Measurements from ENCODE around the gene CCDC171. TPM values are rescaled to one million over a fixed set of nuclear protein-coding genes. Genes with fewer than 3 reads are reported as not detected.

CCDC171 gene
- total and polyA plus RNA-seq, 4 donors: 0.13 to 1.1 (median 0.43) TPM

GRCh38 chr9:15549611-15550010 is 3.2 kb upstream of the CCDC171 start:
- DNase-seq (ENCODE audit: low spot score): no peak
- Histone ChIP-seq H3K9me3 (ENCODE audit: control insufficient read depth in 4 of 4, low read length in 3 of 4) (no peaks in the 10 kb centered on the region), H3K9ac (ENCODE audit: low read depth in 1 of 2, low read length in 2 of 2) (no peak overlapping the region), H3K27ac (ENCODE audit: low read depth in 1 of 2, low read length in 2 of 2) (no peak overlapping the region), H3K4me1 (ENCODE audit: control insufficient read depth in 4 of 4, insufficient read depth in 4 of 4, low read length in 3 of 4) (peaks cover 0 to 17% (median 14%) of the 10 kb centered on the region in 4 donors), H3K27me3 (ENCODE audit: control insufficient read depth in 4 of 4, insufficient read depth in 4 of 4, low read length in 3 of 4) (no peaks in the 10 kb centered on the region), H3K36me3 (ENCODE audit: control insufficient read depth in 4 of 4, insufficient read depth in 3 of 4, low read depth in 1 of 4, low read length in 3 of 4) (no peaks in the 10 kb centered on the region), H3K4me3 (ENCODE audit: low read depth in 1 of 3, low read length in 3 of 3) (no peak overlapping the region)
- WGBS: 89% methylated on average over 2 of the region's 2 CpGs
- TF ChIP-seq HNF4A (conservative IDR thresholded peaks at IDR 0.05) (no peak), FOXA2 (IDR thresholded peaks at IDR 0.05) (no peak), HNF4G (IDR thresholded peaks at IDR 0.05) (no peak), MAX (IDR thresholded peaks at IDR 0.05) (no peak), FOXA1 (IDR thresholded peaks at IDR 0.05) (no peak), EGR1 (IDR thresholded peaks at IDR 0.05; ENCODE audit: low read depth in 2 of 2) (no peak), YY1 (IDR thresholded peaks at IDR 0.05) (no peak), GABPA (IDR thresholded peaks at IDR 0.05 in 1 of 2, conservative IDR thresholded peaks at IDR 0.05 in 1 of 2) (no peak)
- TF ChIP-seq, protein P1, sequence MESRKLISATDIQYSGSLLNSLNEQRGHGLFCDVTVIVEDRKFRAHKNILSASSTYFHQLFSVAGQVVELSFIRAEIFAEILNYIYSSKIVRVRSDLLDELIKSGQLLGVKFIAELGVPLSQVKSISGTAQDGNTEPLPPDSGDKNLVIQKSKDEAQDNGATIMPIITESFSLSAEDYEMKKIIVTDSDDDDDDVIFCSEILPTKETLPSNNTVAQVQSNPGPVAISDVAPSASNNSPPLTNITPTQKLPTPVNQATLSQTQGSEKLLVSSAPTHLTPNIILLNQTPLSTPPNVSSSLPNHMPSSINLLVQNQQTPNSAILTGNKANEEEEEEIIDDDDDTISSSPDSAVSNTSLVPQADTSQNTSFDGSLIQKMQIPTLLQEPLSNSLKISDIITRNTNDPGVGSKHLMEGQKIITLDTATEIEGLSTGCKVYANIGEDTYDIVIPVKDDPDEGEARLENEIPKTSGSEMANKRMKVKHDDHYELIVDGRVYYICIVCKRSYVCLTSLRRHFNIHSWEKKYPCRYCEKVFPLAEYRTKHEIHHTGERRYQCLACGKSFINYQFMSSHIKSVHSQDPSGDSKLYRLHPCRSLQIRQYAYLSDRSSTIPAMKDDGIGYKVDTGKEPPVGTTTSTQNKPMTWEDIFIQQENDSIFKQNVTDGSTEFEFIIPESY (IDR thresholded peaks at IDR 0.05): no peak
- TF ChIP-seq, protein P2, sequence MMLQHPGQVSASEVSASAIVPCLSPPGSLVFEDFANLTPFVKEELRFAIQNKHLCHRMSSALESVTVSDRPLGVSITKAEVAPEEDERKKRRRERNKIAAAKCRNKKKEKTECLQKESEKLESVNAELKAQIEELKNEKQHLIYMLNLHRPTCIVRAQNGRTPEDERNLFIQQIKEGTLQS (IDR thresholded peaks at IDR 0.05): no peak

DNA sequence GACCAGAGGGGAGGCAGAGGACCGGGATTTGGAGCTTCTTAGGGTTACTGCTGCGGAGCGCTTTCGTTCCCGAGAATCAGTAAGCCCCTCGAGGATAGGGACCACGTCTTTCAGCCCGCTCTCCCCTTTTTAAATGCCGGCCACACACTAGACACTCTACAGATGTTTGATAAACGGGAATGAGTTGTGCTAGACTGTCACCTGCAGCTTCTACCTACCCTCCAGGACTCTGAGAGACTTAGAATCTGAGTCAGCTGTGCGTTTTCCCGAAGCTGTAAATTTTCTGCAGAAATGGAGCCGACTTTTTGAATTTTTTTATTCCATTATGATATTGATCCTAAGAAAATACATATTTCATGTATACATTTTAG is 670 bp downstream of the CCDC171 start:
- WGBS: 4% methylated on average over 13 of the region's 13 CpGs
- TF ChIP-seq RXRA (IDR thresholded peaks at IDR 0.05): no peak
- no peak for TF ChIP-seq HNF4G (IDR thresholded peaks at IDR 0.05)
- no peak for TF ChIP-seq YY1 (IDR thresholded peaks at IDR 0.05)
- no peak for TF ChIP-seq HNF4A (conservative IDR thresholded peaks at IDR 0.05)
- TF ChIP-seq FOXA1 (IDR thresholded peaks at IDR 0.05): no peak
- TF ChIP-seq, protein P1 (IDR thresholded peaks at IDR 0.05): no peak
- TF ChIP-seq, protein P2 (IDR thresholded peaks at IDR 0.05): no peak
- TF ChIP-seq FOXA2 (IDR thresholded peaks at IDR 0.05): no peak
- TF ChIP-seq, protein P3, sequence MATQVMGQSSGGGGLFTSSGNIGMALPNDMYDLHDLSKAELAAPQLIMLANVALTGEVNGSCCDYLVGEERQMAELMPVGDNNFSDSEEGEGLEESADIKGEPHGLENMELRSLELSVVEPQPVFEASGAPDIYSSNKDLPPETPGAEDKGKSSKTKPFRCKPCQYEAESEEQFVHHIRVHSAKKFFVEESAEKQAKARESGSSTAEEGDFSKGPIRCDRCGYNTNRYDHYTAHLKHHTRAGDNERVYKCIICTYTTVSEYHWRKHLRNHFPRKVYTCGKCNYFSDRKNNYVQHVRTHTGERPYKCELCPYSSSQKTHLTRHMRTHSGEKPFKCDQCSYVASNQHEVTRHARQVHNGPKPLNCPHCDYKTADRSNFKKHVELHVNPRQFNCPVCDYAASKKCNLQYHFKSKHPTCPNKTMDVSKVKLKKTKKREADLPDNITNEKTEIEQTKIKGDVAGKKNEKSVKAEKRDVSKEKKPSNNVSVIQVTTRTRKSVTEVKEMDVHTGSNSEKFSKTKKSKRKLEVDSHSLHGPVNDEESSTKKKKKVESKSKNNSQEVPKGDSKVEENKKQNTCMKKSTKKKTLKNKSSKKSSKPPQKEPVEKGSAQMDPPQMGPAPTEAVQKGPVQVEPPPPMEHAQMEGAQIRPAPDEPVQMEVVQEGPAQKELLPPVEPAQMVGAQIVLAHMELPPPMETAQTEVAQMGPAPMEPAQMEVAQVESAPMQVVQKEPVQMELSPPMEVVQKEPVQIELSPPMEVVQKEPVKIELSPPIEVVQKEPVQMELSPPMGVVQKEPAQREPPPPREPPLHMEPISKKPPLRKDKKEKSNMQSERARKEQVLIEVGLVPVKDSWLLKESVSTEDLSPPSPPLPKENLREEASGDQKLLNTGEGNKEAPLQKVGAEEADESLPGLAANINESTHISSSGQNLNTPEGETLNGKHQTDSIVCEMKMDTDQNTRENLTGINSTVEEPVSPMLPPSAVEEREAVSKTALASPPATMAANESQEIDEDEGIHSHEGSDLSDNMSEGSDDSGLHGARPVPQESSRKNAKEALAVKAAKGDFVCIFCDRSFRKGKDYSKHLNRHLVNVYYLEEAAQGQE (IDR thresholded peaks at IDR 0.05): no peak
- TF ChIP-seq GABPA (IDR thresholded peaks at IDR 0.05 in 1 of 2, conservative IDR thresholded peaks at IDR 0.05 in 1 of 2): no peak
- no peak for TF ChIP-seq RAD21 (IDR thresholded peaks at IDR 0.05)
- TF ChIP-seq SP1 (IDR thresholded peaks at IDR 0.05): no peak
- TF ChIP-seq TAF1 (conservative IDR thresholded peaks at IDR 0.05): no peak
- no peak for TF ChIP-seq NR2F2 (IDR thresholded peaks at IDR 0.05)
- TF ChIP-seq JUND (IDR thresholded peaks at IDR 0.05): no peak
- no peak for DNase-seq (ENCODE audit: low spot score)

More for the DNA sequence above, 670 bp downstream of the CCDC171 start:
- Histone ChIP-seq H3K36me3 (ENCODE audit: control insufficient read depth in 4 of 4, insufficient read depth in 3 of 4, low read depth in 1 of 4, low read length in 3 of 4) (no peaks in the 10 kb centered on the region), H3K9ac (ENCODE audit: low read depth in 1 of 2, low read length in 2 of 2) (peak overlapping the region in 1 of 2 donors; percentile 45), H3K27me3 (ENCODE audit: control insufficient read depth in 4 of 4, insufficient read depth in 4 of 4, low read length in 3 of 4) (no peaks in the 10 kb centered on the region), H3K4me1 (ENCODE audit: control insufficient read depth in 4 of 4, insufficient read depth in 4 of 4, low read length in 3 of 4) (peaks cover 0 to 17% (median 14%) of the 10 kb centered on the region in 4 donors), H3K9me3 (ENCODE audit: control insufficient read depth in 4 of 4, low read length in 3 of 4) (no peaks in the 10 kb centered on the region), H3K27ac (ENCODE audit: low read depth in 1 of 2, low read length in 2 of 2) (no peak overlapping the region), H3K4me3 (ENCODE audit: low read depth in 1 of 3, low read length in 3 of 3) (peak overlapping the region; percentile 61 to 81 (median 62))

Data from liver (tissue), 9 donors.